IgD-negative memory B cell (primary cell): ENCODE results near the gene CRADD. TPM values are rescaled to one million over a fixed set of nuclear protein-coding genes. Genes with fewer than 3 reads are reported as not detected.

Source experiments
- H3K27ac Mint-ChIP-seq, 3 donors: one replicate each; pipeline ENCODE4 v1.8.0; 2020 to 2022; ENCODE audit warnings: mild to moderate bottlenecking in 3 of 3, mixed read lengths in 3 of 3, moderate library complexity in 1 of 3
- H3K27me3 Mint-ChIP-seq: one replicate; pipeline ENCODE4 v1.8.0; 2021; ENCODE audit warnings: mixed read lengths
- H3K36me3 Mint-ChIP-seq: one replicate; pipeline ENCODE4 v1.8.0; 2020; ENCODE audit warnings: mild to moderate bottlenecking, mixed read lengths
- H3K4me1 Mint-ChIP-seq, 3 donors: one replicate each; pipeline ENCODE4 v1.8.0; 2020 to 2022; ENCODE audit warnings: mixed read lengths in 3 of 3, mild to moderate bottlenecking in 1 of 3
- H3K4me3 Mint-ChIP-seq, 4 donors: one replicate each; pipeline ENCODE4 v1.8.0; 2020 to 2022; ENCODE audit warnings: mild to moderate bottlenecking in 4 of 4, mixed read lengths in 4 of 4, moderate library complexity in 3 of 4
- H3K9me3 Mint-ChIP-seq, 3 donors: one replicate each; pipeline ENCODE4 v1.8.0; 2020 to 2021; ENCODE audit warnings: mixed read lengths in 3 of 3, mild to moderate bottlenecking in 1 of 3
- polyA plus RNA-seq: library from polyadenylated mRNA; unstranded; fragments of 300-500 nt; fragmentation: Illumina TruSeq; gene quantifications from one replicate; pipeline ENCODE4 v1.2.3, GENCODE V29; 2021

CRADD gene
- polyA plus RNA-seq, 1 donor from 2014 or later: 9.4 TPM

DNA sequence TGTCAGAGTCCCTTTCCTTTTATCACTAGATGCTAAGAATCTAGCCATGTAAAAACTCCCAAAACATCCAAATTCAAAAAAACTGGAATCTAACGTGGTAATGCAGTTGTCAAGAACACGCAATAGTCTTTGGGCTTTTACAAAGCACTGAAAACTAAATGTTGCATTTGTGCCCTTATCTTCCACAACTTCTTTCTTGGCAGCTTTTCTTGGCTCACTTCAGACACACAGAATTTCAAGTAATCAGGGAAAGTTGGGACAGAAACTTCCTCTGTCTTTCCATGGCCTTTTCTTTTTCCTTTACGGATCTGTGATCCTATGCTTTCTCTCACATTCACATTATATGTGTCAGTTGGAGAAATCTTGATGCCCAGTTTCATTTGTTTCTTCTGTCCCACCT lies 136.0 kb downstream of the CRADD start:
- Mint-ChIP-seq H3K4me1 (peaks cover 0 to 2% (median 0%) of the 10 kb centered on the region in 3 donors), H3K27me3 (no peaks in the 10 kb centered on the region), H3K27ac (no peak overlapping the region), H3K36me3 (peaks cover 9% of the 10 kb centered on the region), H3K9me3 (peaks cover 0 to 3% (median 0%) of the 10 kb centered on the region in 3 donors), H3K4me3 (no peak overlapping the region)

DNA sequence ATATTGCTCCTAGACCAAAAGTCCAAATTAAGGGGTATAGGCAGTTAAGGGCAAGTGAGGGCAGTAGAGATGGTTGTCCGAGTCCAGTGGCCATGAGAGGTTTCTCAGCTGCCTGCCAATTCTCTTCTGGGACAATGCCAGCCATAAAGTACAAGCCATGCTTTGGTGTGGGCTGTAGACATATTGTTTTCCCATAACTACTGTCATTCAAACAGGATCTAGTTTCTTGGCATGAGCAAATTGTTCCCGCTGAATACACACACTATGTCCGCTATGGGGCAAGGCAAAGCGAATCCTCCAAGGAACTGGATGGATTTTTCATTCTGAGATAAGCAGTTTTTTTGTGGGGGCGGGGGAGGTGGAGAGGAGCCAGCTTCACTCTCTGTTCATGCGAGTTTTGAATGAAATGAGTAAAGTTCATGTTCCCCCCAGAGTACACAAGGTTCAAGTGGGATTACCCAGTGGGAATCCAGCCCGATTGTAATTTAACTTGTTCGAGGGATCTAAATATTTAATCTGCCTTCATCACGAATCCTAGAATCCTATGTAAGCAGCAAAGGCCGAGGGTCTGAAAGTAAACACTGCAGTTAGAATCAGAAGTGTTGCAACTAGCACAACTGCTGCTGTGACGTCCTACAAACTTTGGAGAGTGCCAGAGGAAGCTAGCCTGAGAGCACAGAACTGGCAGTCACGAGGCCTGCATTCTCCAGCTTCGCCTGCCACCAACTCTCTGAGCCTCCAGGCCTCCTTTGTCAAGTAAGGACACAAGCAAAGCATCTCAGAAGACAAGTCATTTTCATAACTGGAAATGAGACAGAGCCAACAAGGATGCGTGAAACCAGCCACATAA lies 137.0 kb downstream of the CRADD start:
- no peaks in the 10 kb centered on the region for H3K9me3 Mint-ChIP-seq
- peaks cover 0 to 2% (median 0%) of the 10 kb centered on the region in 3 donors for H3K4me1 Mint-ChIP-seq
- peaks cover 12% of the 10 kb centered on the region for H3K36me3 Mint-ChIP-seq
- no peaks in the 10 kb centered on the region for H3K27me3 Mint-ChIP-seq
- H3K27ac Mint-ChIP-seq: no peak overlapping the region
- H3K4me3 Mint-ChIP-seq: no peak overlapping the region

DNA sequence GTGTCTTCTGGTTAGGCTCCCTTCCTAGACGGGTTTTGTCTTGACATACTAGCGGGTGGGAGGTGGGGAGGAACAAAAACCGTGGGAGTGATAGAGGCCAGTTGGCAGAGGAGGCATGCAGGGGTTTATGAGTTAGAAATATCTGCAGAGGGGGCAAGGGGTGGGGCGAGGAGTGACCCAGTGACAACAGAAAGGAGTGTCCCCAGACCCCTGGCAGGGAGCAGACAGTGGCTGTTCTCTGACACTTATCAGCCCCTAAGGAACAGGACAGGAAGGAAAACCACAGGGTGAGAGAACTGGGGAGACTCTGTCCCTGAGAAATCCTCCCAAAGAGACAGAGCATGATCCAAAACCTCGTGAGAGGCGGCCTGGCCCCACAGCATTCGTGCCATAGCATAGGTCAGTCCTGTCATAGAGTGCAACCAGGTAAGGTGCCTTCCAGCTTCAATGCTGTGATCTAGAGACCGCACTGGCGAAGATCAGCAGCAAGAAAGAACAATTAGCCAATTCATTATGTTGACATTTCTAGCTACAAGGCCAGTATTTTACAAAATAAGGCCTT lies 141.4 kb downstream of the CRADD start:
- H3K4me3 Mint-ChIP-seq: no peak overlapping the region
- H3K27me3 Mint-ChIP-seq: no peaks in the 10 kb centered on the region
- H3K36me3 Mint-ChIP-seq: peaks cover 22% of the 10 kb centered on the region
- H3K27ac Mint-ChIP-seq: peak overlapping the region in 1 of 3 donors; percentile 9
- H3K9me3 Mint-ChIP-seq: no peaks in the 10 kb centered on the region
- peaks cover 0 to under 1% (median 0%) of the 10 kb centered on the region in 3 donors for H3K4me1 Mint-ChIP-seq

DNA sequence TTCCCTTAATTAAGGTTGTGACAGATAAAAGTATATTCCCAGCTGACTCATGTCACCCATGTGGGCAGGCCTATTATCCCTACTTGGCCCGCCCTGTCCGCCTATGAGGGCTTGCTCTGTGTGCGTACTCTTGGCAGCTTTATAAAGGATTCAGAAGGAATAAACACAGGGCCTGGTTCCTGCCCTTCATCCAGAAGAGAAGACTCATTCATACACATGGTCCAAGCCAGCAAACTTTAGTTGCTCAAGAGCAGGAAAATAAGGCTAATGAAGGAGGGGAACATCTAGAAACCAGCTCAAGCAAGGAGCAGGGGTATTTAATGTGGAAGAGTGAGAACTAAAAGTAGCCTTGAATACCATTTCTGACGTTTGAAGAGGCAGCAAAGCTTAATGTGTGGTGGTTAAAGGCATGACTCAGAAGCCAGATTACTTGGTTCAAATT lies 141.9 kb downstream of the CRADD start:
- Mint-ChIP-seq H3K4me1 (no peaks in the 10 kb centered on the region), H3K9me3 (no peaks in the 10 kb centered on the region), H3K36me3 (peaks cover 21% of the 10 kb centered on the region), H3K27ac (peak overlapping the region in 1 of 3 donors; percentile 9), H3K4me3 (no peak overlapping the region), H3K27me3 (no peaks in the 10 kb centered on the region)

DNA sequence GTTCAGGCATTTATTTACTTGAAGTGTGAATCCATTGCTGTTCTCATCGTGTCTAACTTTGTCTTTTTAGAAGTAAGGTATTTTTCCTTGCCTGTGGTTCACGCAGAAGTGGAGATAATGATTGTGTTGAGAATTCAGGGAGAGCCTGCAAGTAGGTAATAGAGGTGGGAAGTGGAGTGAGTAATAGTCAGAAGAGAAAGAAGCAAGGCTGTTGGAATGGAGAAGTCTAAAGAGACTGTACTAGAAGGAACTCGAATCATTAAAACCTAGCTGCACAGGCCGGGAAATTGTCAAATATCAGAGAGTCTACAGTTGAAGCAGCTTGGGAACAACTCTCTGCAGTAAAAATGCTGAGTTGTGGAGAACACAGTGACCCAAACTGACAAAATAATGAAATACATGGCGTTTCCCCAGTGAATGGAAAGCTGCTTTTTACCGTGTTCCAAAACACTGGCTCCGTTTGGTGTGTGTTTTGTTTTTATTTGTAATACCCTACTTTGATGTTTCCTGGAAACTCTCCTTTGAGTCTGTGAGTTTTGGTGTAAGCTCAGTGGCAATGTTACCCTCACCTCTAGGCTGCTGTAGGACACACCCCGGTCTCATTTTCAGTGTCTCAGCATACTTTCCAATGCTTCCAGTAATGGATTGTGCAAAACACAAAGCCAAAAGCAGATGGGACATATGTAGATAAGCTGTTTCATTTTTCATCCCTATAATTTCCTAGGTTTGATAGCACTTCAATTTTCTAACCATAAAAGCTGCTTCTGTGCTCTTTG lies 146.6 kb downstream of the CRADD start:
- H3K4me1 Mint-ChIP-seq: peaks cover 0 to 2% (median 0%) of the 10 kb centered on the region in 3 donors

DNA sequence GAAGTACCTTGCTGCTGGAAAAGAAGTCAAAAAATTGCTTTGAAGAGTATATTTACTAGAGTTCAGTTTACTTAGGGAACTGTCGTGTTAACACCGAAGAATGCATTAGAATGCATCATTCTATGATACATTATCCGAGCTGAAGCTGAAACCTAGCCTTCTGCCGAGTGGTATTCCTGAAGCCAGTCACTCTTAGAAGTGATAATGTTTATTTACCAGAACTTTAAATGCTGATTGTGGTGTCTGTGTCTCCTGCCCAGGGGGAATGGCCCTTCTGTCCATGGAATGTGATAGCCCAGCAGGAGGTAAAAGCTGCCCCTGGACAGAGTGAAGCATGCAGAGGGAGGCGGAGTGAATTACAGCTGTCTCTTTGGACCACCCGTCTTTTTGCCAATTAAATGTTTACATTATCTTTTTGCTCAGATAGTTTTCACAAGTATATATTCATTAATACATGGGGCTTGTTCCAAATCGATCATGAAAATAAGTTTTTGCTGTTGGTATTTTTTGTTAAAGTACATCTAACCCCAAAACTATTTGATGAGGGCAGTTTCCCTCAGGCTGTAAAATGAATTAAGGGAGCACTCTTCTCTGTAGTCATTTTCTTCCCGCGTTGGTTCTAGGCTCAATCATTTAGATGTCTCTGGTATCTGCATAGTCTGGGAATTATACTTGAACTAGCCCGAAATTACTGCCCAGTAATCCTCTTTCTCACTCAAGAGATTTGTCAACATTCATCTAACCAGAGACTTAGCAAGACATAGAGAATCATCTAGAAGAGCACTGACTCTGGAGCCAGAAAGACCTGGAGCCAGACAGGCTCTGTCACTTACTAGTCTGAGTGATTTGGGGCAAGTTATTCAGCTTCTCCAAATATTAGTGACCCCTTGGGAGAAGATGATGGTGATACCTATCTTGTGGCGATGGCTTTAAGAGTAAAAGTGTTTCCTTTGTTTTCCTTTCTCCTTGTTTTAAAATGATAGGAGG lies 147.6 kb downstream of the CRADD start:
- Mint-ChIP-seq H3K27me3 (no peaks in the 10 kb centered on the region), H3K4me3 (no peak overlapping the region), H3K36me3 (peaks cover 14% of the 10 kb centered on the region), H3K4me1 (peaks cover 0 to 2% (median 0%) of the 10 kb centered on the region in 3 donors), H3K27ac (no peak overlapping the region), H3K9me3 (no peaks in the 10 kb centered on the region)

More for the DNA sequence above, 146.6 kb downstream of the CRADD start:
- no peaks in the 10 kb centered on the region for H3K27me3 Mint-ChIP-seq
- H3K4me3 Mint-ChIP-seq: no peak overlapping the region
- H3K36me3 Mint-ChIP-seq: peaks cover 15% of the 10 kb centered on the region
- no peak overlapping the region for H3K27ac Mint-ChIP-seq
- no peaks in the 10 kb centered on the region for H3K9me3 Mint-ChIP-seq

DNA sequence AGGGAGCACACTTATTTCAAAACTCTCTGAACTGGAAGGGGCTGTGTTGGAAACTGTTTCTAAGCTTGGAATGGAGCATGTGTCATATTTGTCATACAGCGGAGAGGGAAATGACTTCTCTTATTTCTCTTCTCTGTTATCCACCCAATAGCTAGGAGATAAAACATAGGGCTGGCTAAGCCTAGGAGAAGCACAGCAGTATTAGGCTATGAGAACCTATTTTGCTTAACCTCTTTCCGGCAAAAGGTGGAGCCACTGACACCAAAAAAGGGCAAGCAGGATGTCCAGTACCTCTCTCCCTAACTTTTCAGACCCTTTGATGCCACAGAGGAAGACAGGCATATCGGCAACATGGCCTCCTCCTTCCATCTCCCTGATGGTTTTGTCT lies 148.3 kb downstream of the CRADD start:
- H3K27ac Mint-ChIP-seq: no peak overlapping the region
- no peaks in the 10 kb centered on the region for H3K9me3 Mint-ChIP-seq
- H3K4me3 Mint-ChIP-seq: no peak overlapping the region
- peaks cover 0 to 2% (median 0%) of the 10 kb centered on the region in 3 donors for H3K4me1 Mint-ChIP-seq
- H3K27me3 Mint-ChIP-seq: no peaks in the 10 kb centered on the region
- H3K36me3 Mint-ChIP-seq: peaks cover 11% of the 10 kb centered on the region

DNA sequence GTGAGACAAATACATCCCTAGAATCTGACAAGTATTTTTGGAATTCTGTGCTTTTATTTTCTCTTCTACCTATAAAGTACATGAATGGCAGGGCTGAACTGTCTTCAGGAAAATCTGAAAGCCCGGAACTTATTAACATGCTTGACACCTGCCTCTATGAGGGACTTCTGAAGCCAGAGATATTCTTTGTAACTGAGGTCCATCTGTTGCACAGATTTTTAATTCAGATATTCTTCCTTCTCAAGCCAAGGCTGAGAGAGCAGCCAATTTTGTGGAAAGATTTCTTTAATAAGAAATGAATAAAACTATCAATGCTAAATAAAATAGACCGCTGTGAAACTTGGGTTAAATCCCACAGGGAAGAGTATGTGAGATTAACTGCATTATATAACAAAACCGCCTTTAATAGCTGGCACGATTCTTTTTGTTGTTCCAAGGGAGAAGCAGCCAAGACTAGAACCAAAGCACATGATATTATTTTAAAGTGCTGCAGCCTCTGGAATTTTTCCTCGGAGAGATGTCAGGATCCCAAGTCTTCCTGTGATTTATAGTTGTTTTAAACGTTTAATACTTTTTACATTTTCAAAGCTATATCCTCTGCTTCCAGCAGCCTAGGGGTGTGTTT lies 148.9 kb downstream of the CRADD start:
- Mint-ChIP-seq H3K9me3 (no peaks in the 10 kb centered on the region), H3K27me3 (no peaks in the 10 kb centered on the region), H3K4me1 (peaks cover 0 to 2% (median 0%) of the 10 kb centered on the region in 3 donors), H3K4me3 (no peak overlapping the region), H3K36me3 (peaks cover 10% of the 10 kb centered on the region), H3K27ac (no peak overlapping the region)

DNA sequence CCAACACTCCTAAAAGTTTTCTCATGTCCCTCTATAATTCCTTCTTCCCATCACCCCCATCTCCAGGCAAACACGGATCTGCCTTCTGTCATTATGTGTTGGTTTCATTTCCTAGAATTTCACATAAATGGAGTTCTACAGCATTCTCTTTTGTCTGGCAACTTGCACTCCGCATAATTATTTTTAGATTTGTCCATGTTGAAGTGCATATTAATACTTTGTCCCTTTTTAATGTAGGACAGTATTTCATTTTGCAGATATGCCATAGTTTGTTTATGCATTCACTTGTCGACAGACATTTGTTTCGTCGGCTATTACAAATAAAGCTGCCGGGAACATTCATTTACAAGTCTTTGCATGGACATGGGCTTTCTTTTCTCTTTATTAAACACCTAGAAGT lies 150.0 kb downstream of the CRADD start:
- peaks cover 9% of the 10 kb centered on the region for H3K36me3 Mint-ChIP-seq
- H3K4me1 Mint-ChIP-seq: peaks cover 0 to 2% (median 0%) of the 10 kb centered on the region in 3 donors
- H3K9me3 Mint-ChIP-seq: no peaks in the 10 kb centered on the region
- no peak overlapping the region for H3K27ac Mint-ChIP-seq
- H3K4me3 Mint-ChIP-seq: no peak overlapping the region
- H3K27me3 Mint-ChIP-seq: no peaks in the 10 kb centered on the region

DNA sequence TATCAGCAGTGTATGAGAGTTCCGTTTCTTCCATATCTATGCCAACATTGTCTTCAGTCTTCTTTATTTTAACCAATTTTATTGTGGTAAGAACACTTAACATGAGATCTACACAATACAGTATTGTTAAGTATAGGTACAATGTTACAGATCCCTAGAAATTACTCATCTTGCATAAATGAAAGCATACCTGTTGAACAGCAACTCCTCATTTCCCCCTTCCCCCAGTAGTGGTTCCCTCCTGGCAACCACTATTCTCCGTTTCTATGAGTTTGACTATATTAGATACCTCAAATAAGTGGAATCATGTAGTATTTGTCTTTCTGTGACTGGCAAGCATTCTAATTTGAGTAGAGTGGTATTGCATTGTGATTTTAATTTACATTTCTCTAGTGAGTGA lies 150.5 kb downstream of the CRADD start:
- Mint-ChIP-seq H3K36me3 (peaks cover 6% of the 10 kb centered on the region), H3K27ac (no peak overlapping the region), H3K9me3 (no peaks in the 10 kb centered on the region), H3K4me1 (peaks cover 0 to 2% (median 0%) of the 10 kb centered on the region in 3 donors), H3K4me3 (no peak overlapping the region), H3K27me3 (no peaks in the 10 kb centered on the region)

DNA sequence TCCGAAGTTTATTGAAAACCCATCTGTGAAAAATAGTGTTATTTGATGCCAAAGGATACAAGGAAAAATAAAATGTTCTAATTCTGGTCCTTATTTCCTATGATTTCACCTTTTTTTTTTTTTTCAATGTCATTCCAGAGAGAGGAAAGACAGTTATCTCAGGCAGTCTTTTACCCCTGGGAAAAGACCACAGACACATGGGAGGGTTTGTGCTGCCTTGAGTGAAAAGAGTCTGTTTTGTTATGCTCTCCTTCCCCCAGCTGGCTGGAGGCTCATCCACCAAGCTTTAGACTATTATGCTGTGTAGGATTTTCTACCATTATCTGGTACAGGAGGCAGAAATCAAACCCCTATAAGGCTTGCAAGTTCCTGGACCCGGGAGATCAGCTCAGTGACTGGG lies 151.8 kb downstream of the CRADD start:
- no peaks in the 10 kb centered on the region for H3K9me3 Mint-ChIP-seq
- no peak overlapping the region for H3K4me3 Mint-ChIP-seq
- no peak overlapping the region for H3K27ac Mint-ChIP-seq
- no peaks in the 10 kb centered on the region for H3K27me3 Mint-ChIP-seq
- peaks cover 5% of the 10 kb centered on the region for H3K36me3 Mint-ChIP-seq
- H3K4me1 Mint-ChIP-seq: peaks cover 0 to 2% (median 0%) of the 10 kb centered on the region in 3 donors

DNA sequence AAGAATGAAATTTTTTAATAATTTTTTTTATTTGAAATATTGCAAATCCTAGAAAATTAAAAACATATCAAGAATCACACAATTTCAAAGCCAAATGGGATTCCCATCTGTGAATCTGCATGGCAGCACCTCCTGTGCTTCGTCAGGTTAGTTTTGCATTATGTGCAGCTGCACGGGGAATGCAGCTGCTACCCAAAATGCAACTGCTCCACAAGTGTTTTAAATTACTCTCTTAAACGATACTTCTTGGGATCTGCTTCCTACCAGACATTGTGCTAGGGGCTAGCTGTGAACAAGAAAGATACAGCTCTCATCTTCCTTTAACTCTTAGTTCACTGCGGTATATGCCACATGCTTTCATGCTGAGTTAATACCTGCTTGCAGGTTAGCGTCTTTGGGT lies 154.2 kb downstream of the CRADD start:
- H3K36me3 Mint-ChIP-seq: peaks cover 7% of the 10 kb centered on the region
- no peaks in the 10 kb centered on the region for H3K27me3 Mint-ChIP-seq
- H3K27ac Mint-ChIP-seq: no peak overlapping the region
- H3K4me3 Mint-ChIP-seq: no peak overlapping the region
- H3K9me3 Mint-ChIP-seq: no peaks in the 10 kb centered on the region
- peaks cover 0 to 2% (median 0%) of the 10 kb centered on the region in 3 donors for H3K4me1 Mint-ChIP-seq

DNA sequence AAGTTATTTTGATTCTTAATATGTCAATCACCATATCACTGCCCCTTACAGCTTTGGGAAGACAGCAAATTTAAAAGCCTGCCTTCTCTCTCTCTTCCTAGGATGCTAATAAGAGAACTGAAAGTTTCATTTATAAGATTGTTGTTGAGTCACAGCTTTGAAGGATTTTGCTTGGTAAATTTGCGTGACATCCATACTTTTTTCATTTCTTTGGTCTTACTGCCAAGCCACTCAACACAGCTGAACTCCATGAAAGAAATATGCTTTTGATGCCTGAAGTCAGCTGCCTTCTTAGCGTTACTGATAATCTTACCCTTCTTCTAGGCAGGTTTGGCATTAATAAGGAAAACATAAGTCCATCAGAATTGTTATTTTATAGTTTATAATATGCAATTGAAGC lies 155.0 kb downstream of the CRADD start:
- Mint-ChIP-seq H3K4me1 (peaks cover 0 to 2% (median 0%) of the 10 kb centered on the region in 3 donors), H3K27me3 (no peaks in the 10 kb centered on the region), H3K27ac (no peak overlapping the region), H3K36me3 (peaks cover 8% of the 10 kb centered on the region), H3K9me3 (no peaks in the 10 kb centered on the region), H3K4me3 (no peak overlapping the region)

DNA sequence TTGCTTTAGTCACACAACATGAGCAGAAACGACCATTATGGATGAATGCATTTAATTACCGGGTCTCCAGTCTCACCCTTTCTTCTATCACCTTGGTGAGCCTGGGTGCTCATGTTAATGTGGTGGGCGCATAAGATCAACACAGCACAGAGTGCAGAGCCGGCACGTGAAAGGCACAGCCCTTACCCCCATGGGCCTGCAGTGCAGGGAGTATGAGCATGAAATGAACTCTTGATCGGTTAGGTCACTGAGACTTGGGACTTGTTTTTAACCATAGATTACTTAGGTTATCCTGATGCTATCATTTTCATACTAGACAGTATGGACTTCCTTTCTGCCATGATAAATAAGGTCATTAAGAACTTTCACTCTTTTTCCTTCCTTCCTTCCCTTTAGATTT lies 156.8 kb downstream of the CRADD start:
- H3K9me3 Mint-ChIP-seq: no peaks in the 10 kb centered on the region

More for the DNA sequence above, 156.8 kb downstream of the CRADD start:
- Mint-ChIP-seq H3K4me3 (no peak overlapping the region), H3K36me3 (peaks cover 8% of the 10 kb centered on the region), H3K27ac (no peak overlapping the region), H3K4me1 (no peaks in the 10 kb centered on the region), H3K27me3 (no peaks in the 10 kb centered on the region)
